GM12878 (cell line): ENCODE data around the gene SMIM28.

Experiments used
- ATF7 ChIP-seq: fragments of 450-650 bp; IDR thresholded peaks from 2 replicates; pipeline ENCODE4 v1.6.1; 2016; ENCODE audit warnings: low read depth, mild to moderate bottlenecking
- CEBPB ChIP-seq, 2 experiments: fragments of 150-350 bp in 1 of 2; IDR thresholded peaks; 2 replicates each; pipeline ENCODE4 v1.6.1; 2012 to 2014; ENCODE audit warnings: low read depth in 2 of 2, low read length in 2 of 2, borderline replicate concordance in 1 of 2, inconsistent platforms in 1 of 2
- EGR1 ChIP-seq, 2 experiments: IDR thresholded peaks; 1 replicate in 1 of 2; 2 replicates in 1 of 2; pipeline ENCODE4 v1.6.1; 2011 to 2012; ENCODE audit warnings: low read depth in 2 of 2, low read length in 2 of 2, borderline replicate concordance in 1 of 2, mild to moderate bottlenecking in 1 of 2, moderate library complexity in 1 of 2
- EP300 ChIP-seq, 2 experiments: fragments of 150-350 bp in 1 of 2; IDR thresholded peaks; 2 replicates each; pipeline ENCODE4 v1.6.1; 2011 to 2012; ENCODE audit warnings: low read depth in 2 of 2, low read length in 2 of 2, borderline replicate concordance in 1 of 2, improper control_type of control experiment in 1 of 2, inconsistent platforms in 1 of 2; ENCODE audit not compliant: control insufficient read depth in 1 of 2
- HDGF ChIP-seq: fragments of 450-650 bp; IDR thresholded peaks from 2 replicates; pipeline ENCODE4 v1.6.1; 2016; ENCODE audit warnings: antibody characterized with exemption
- NFYA ChIP-seq: IDR thresholded peaks from 2 replicates; pipeline ENCODE4 v1.6.1; 2011; ENCODE audit warnings: low read depth, mild to moderate bottlenecking, low read length, improper control_type of control experiment, borderline replicate concordance
- POLR2A ChIP-seq: IDR thresholded peaks from 2 replicates; pipeline ENCODE4 v1.6.1; 2011; ENCODE audit warnings: low read depth, mild to moderate bottlenecking, low read length
- SMC3 ChIP-seq: IDR thresholded peaks from 2 replicates; pipeline ENCODE4 v1.6.1; 2011; ENCODE audit warnings: low read length, improper control_type of control experiment, borderline replicate concordance
- SREBF2 ChIP-seq: IDR thresholded peaks from 2 replicates; pipeline ENCODE4 v1.6.1; 2012; ENCODE audit warnings: mild to moderate bottlenecking, low read length
- TCF7 ChIP-seq: IDR thresholded peaks from 2 replicates; pipeline ENCODE4 v1.6.1; 2014; ENCODE audit warnings: antibody characterized with exemption, borderline replicate concordance
- ZNF207 ChIP-seq: fragments of 450-650 bp; IDR thresholded peaks from 2 replicates; pipeline ENCODE4 v1.6.1; 2014; ENCODE audit warnings: antibody characterized with exemption, mild to moderate bottlenecking, borderline replicate concordance
- TF ChIP-seq, protein P1 (sequence below): fragments of 150-350 bp; IDR thresholded peaks from 2 replicates; pipeline ENCODE4 v1.6.1; 2016; ENCODE audit warnings: low read depth, low read length
- TF ChIP-seq, protein P2 (sequence below), 3 experiments: IDR thresholded peaks in 2 of 3; conservative IDR thresholded peaks in 1 of 3; 2 replicates each; pipeline ENCODE4 v1.5.1; 2011; ENCODE audit warnings: low read depth in 3 of 3, low read length in 3 of 3, mild to moderate bottlenecking in 3 of 3, control low read depth in 2 of 3, moderate library complexity in 2 of 3, inconsistent platforms in 1 of 3, mixed read lengths in 1 of 3; ENCODE audit not compliant: control insufficient read depth in 2 of 3, insufficient read depth in 1 of 3; ENCODE audit errors: extremely low read depth in 1 of 3
- TF ChIP-seq, protein P3 (sequence below): IDR thresholded peaks from 2 replicates; pipeline ENCODE4 v1.6.1; 2012; ENCODE audit warnings: low read depth, low read length, improper control_type of control experiment

DNA sequence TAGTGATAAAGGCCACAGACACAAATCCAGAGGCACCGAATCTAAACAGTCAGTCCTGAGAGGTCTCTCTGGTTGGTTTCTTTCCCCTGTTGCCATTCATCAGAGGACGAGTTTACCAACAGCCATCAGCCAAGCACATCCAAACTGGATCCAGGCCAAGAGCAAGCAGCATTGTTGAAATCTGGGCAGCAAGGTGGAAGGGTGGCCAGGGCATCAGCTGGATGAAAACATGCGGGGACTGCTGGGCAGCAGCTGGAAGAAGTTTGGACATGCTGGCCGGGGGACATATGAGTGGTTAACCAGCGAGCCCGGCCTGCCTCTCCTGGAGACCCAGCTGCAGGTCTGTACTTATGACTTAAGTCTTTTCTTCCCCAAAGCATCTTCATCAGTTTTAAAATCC lies at the start of gene SMIM28:
- TF ChIP-seq SREBF2 (no peak), POLR2A (no peak), CEBPB (IDR thresholded peaks at IDR 0.05; ENCODE audit: borderline replicate concordance in 1 of 2, low read depth in 2 of 2, low read length in 2 of 2) (no peak), EP300 (IDR thresholded peaks at IDR 0.05; ENCODE audit: borderline replicate concordance in 1 of 2, control insufficient read depth in 1 of 2, low read depth in 2 of 2, low read length in 2 of 2) (no peak), ATF7 (no peak), EGR1 (IDR thresholded peaks at IDR 0.05; ENCODE audit: borderline replicate concordance in 1 of 2, low read depth in 2 of 2, low read length in 2 of 2) (no peak), TCF7 (no peak), HDGF (no peak), NFYA (no peak), ZNF207 (no peak), SMC3 (no peak)
- TF ChIP-seq, protein P1, sequence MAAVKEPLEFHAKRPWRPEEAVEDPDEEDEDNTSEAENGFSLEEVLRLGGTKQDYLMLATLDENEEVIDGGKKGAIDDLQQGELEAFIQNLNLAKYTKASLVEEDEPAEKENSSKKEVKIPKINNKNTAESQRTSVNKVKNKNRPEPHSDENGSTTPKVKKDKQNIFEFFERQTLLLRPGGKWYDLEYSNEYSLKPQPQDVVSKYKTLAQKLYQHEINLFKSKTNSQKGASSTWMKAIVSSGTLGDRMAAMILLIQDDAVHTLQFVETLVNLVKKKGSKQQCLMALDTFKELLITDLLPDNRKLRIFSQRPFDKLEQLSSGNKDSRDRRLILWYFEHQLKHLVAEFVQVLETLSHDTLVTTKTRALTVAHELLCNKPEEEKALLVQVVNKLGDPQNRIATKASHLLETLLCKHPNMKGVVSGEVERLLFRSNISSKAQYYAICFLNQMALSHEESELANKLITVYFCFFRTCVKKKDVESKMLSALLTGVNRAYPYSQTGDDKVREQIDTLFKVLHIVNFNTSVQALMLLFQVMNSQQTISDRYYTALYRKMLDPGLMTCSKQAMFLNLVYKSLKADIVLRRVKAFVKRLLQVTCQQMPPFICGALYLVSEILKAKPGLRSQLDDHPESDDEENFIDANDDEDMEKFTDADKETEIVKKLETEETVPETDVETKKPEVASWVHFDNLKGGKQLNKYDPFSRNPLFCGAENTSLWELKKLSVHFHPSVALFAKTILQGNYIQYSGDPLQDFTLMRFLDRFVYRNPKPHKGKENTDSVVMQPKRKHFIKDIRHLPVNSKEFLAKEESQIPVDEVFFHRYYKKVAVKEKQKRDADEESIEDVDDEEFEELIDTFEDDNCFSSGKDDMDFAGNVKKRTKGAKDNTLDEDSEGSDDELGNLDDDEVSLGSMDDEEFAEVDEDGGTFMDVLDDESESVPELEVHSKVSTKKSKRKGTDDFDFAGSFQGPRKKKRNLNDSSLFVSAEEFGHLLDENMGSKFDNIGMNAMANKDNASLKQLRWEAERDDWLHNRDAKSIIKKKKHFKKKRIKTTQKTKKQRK, result no peak
- TF ChIP-seq, protein P2, sequence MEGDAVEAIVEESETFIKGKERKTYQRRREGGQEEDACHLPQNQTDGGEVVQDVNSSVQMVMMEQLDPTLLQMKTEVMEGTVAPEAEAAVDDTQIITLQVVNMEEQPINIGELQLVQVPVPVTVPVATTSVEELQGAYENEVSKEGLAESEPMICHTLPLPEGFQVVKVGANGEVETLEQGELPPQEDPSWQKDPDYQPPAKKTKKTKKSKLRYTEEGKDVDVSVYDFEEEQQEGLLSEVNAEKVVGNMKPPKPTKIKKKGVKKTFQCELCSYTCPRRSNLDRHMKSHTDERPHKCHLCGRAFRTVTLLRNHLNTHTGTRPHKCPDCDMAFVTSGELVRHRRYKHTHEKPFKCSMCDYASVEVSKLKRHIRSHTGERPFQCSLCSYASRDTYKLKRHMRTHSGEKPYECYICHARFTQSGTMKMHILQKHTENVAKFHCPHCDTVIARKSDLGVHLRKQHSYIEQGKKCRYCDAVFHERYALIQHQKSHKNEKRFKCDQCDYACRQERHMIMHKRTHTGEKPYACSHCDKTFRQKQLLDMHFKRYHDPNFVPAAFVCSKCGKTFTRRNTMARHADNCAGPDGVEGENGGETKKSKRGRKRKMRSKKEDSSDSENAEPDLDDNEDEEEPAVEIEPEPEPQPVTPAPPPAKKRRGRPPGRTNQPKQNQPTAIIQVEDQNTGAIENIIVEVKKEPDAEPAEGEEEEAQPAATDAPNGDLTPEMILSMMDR (IDR thresholded peaks at IDR 0.05 in 2 of 3, conservative IDR thresholded peaks at IDR 0.05 in 1 of 3; ENCODE audit: control insufficient read depth in 2 of 3, extremely low read depth in 1 of 3, insufficient read depth in 1 of 3, low read depth in 3 of 3, low read length in 3 of 3), result no peak
- TF ChIP-seq, protein P3, sequence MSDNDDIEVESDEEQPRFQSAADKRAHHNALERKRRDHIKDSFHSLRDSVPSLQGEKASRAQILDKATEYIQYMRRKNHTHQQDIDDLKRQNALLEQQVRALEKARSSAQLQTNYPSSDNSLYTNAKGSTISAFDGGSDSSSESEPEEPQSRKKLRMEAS, result no peak
